Right lobe of liver (tissue), 6 donors: Measurements from ENCODE around the gene LEP. TPM values are rescaled to one million over a fixed set of nuclear protein-coding genes. Genes with fewer than 3 reads are reported as not detected.

ENCODE experiments used
- ATAC-seq, 4 donors: fragments of 200-7000 bp; cut with Tn5 transposase; one replicate each; pipeline ENCODE4 v1.9.1; 2020; ENCODE audit warnings: mild to moderate bottlenecking in 4 of 4, moderate library complexity in 4 of 4
- DNase-seq, 3 donors: peaks; one replicate each; pipeline ENCODE4 v3.0.0-alpha.2; 2020
- H3K27ac ChIP-seq, 3 donors: fragments of 200-600 bp; one replicate each; pipeline ENCODE4 v1.8.0; 2022
- H3K27me3 ChIP-seq, 2 donors: fragments of 200-600 bp; one replicate each; pipeline ENCODE4 v1.8.0; 2022
- H3K36me3 ChIP-seq, 4 donors: fragments of 200-600 bp; sonication (generic) in 1 of 4; one replicate each; pipeline versions ENCODE4 v1.5.1 to v1.8.0; 2017 to 2022; ENCODE audit warnings: control low read depth in 1 of 4
- H3K4me1 ChIP-seq, 4 donors: fragments of 200-600 bp; sonication (generic) in 1 of 4; one replicate each; pipeline versions ENCODE4 v1.5.1 to v1.8.0; 2017 to 2022; ENCODE audit warnings: control low read depth in 1 of 4
- H3K4me3 ChIP-seq, 3 donors: fragments of 200-600 bp; one replicate each; pipeline ENCODE4 v1.8.0; 2022
- H3K9me3 ChIP-seq, 4 donors: fragments of 200-600 bp; sonication (generic) in 1 of 4; one replicate each; pipeline versions ENCODE4 v1.5.1 to v1.8.0; 2017 to 2022; ENCODE audit warnings: control low read depth in 1 of 4
- POLR2A ChIP-seq: fragments of 450-650 bp; IDR thresholded peaks from one replicate; pipeline ENCODE4 v1.6.1; 2017; ENCODE audit warnings: antibody characterized with exemption, mild to moderate bottlenecking
- WGBS: methylation state at CpG from one replicate; pipeline ENCODE4 v1.1.6; 2018; ENCODE audit warnings: low coverage, low lambda C conversion rate; ENCODE audit not compliant: insufficient coverage; ENCODE audit errors: missing lambda C conversion rate; 5-methylcytosine and 5-hydroxymethylcytosine counted together
- intact Hi-C, 2 donors: fragments of 100-400 bp; cut with DNase I; formaldehyde crosslinking; loops; one replicate each; pipeline versions ENCODE4 v1.11.2 to v1.14.1; 2022
- total RNA-seq, 6 experiments: library from RNA; depleted of rRNA in 2 of 6; stranded (reverse); fragments of >200 nt in 2 of 6; fragmentation: NEBNext Ultra II Directional in 3 of 6; extraction: Animal tissue kit (Norgen Biotek cat#: 25700) in 3 of 6; gene quantifications; one replicate each; pipeline versions ENCODE4 v1.1.0 to v1.2.4, GENCODE V29; 2016 to 2023
- TF ChIP-seq, protein P1 (sequence below), 4 donors: fragments of 200-600 bp in 3 of 4; fragments of 450-650 bp in 1 of 4; IDR thresholded peaks; one replicate each; pipeline versions ENCODE4 v1.5.1 to v1.8.0; 2016 to 2022; ENCODE audit warnings: antibody characterized with exemption in 4 of 4, mild to moderate bottlenecking in 2 of 4
- donor health status: DM: no; HTN: yes; CAD: no.
- donor health status: DM: no; HTN: no; CAD: no.
- donor health status: DM: no; HTN: no; CAD: no.
- donor health status: DM: no; HTN: yes; CAD: no.
- donor health status: DM: no; HTN: yes; CAD: no.

Gene LEP
- total RNA-seq, 6 experiments from 2014 or later: not detected

DNA sequence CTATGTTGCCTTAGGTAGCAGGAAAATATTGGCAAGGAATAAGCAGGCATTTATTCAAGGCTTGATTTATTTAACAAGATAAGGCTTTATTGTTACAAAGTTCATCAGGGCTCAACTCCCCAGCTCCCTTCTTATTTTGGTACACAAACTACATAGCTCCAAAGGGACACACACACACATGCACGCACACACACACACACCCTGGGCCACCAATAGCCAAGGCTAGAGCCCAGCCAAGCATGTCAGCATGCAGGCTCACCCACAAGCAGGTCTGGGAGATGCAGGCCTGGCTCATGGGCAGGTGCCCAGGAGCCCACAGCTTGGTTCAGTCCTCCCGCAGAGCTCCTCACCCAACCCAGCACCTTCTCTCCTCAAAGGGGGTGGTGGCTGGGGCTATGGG, 23.4 kb downstream of the LEP start:
- H3K27me3 ChIP-seq: no peaks in the 10 kb centered on the region
- H3K27ac ChIP-seq: no peak overlapping the region
- no peaks in the 10 kb centered on the region for H3K4me1 ChIP-seq
- intact Hi-C loops: no loop called here
- DNase-seq (no peak), ATAC-seq (peak in 2 of 4 donors; percentile 31 to 60)
- H3K4me3 ChIP-seq: no peak overlapping the region
- no peak for TF ChIP-seq POLR2A
- TF ChIP-seq, protein P1, sequence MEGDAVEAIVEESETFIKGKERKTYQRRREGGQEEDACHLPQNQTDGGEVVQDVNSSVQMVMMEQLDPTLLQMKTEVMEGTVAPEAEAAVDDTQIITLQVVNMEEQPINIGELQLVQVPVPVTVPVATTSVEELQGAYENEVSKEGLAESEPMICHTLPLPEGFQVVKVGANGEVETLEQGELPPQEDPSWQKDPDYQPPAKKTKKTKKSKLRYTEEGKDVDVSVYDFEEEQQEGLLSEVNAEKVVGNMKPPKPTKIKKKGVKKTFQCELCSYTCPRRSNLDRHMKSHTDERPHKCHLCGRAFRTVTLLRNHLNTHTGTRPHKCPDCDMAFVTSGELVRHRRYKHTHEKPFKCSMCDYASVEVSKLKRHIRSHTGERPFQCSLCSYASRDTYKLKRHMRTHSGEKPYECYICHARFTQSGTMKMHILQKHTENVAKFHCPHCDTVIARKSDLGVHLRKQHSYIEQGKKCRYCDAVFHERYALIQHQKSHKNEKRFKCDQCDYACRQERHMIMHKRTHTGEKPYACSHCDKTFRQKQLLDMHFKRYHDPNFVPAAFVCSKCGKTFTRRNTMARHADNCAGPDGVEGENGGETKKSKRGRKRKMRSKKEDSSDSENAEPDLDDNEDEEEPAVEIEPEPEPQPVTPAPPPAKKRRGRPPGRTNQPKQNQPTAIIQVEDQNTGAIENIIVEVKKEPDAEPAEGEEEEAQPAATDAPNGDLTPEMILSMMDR (IDR thresholded peaks at IDR 0.05): no peak
- no peaks in the 10 kb centered on the region for H3K9me3 ChIP-seq
- 17% methylated on average over 1 of the region's 2 CpGs for WGBS
- H3K36me3 ChIP-seq: no peaks in the 10 kb centered on the region

DNA sequence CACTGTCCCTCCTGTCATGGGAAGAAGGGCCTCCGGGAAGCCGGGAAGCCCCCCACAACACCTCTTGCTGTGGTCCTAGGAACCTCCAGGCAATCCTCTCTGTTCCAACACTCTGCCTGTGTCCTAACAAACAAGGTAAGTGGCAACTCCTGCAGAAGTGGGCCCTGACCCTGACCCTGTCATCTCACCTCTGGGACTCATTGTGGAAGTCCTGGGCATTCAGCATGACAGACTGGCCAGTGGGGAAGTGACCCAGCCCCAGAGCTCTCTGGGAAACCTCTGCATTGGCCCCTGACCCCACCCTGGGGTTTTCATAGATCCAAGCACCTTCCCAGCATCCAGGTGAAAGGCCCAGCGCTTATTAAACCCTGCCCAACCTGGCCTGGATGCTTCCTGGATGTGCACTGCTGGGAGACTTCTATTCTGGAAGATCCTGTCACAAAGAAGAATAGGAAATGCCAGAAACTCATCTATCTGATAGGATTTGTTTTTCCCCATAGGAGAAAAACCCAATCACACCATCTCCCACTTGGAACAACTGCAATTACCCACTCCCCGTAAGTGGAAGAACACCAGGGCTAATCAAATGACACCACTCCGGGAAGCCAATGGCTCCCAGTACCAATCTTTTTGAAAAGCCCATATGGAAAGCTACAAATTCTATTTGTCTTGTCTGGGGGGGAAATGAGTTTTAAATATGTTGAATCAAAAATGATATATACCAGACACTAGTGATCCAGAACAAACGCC, 24.3 kb downstream of the LEP start:
- H3K27me3 ChIP-seq: no peaks in the 10 kb centered on the region
- no peak overlapping the region for H3K4me3 ChIP-seq
- TF ChIP-seq, protein P1 (IDR thresholded peaks at IDR 0.05): no peak
- TF ChIP-seq POLR2A: no peak
- no peaks in the 10 kb centered on the region for H3K9me3 ChIP-seq
- DNase-seq: no peak
- H3K27ac ChIP-seq: no peak overlapping the region
- no peaks in the 10 kb centered on the region for H3K4me1 ChIP-seq
- WGBS: 80% methylated on average over 5 of the region's 6 CpGs
- H3K36me3 ChIP-seq: no peaks in the 10 kb centered on the region
- no peak for ATAC-seq
- intact Hi-C loops: no loop called here

DNA sequence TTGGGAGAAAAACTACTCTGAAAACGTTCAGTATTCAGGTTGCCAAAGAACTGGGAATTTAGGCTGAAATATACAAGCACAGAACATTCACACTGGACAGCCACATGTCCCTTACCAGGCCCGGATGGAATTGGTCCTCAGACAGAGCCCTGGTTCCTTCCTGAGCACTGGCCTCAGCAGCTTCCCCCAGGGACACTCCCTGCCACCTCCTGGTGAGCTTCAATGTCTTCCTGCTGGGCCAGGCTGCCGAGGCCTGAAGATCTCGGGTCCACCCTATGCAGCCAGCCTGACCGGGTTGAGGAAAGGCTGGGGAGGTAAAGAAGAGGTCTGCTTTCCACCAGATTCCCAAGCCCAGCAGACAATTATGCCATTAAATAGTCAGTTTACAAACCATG, 24.8 kb downstream of the LEP start:
- Histone ChIP-seq H3K36me3 (no peaks in the 10 kb centered on the region), H3K4me1 (peaks cover 0 to 3% (median 0%) of the 10 kb centered on the region in 4 donors), H3K27me3 (peaks cover 0 to 5% of the 10 kb centered on the region in 2 donors), H3K4me3 (no peak overlapping the region), H3K9me3 (no peaks in the 10 kb centered on the region), H3K27ac (no peak overlapping the region)
- intact Hi-C loops: no loop called here
- TF ChIP-seq, protein P1 (IDR thresholded peaks at IDR 0.05): no peak
- no peak for TF ChIP-seq POLR2A
- 55% methylated on average over 4 of the region's 5 CpGs for WGBS
- DNase-seq: no peak
- no peak for ATAC-seq

DNA sequence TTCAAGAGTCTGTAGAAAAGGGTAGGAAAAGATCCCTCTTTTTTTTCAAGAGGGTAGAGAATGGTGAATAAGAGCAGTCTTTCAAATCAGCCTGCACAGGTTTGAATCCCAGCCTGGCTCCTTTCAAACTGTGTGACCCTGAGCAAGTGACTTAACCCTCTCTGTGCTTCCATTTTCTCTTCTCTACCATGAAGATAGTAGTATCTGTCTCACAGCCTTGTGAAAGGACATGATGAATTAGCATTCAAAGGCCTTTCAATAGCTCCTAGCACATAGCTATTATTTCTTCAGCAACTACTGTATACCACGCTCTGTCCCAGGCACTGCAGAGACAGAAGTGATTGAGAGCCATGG, 25.4 kb downstream of the LEP start:
- Histone ChIP-seq H3K36me3 (no peaks in the 10 kb centered on the region), H3K27ac (no peak overlapping the region), H3K4me3 (no peak overlapping the region), H3K9me3 (no peaks in the 10 kb centered on the region), H3K4me1 (peaks cover 0 to 9% (median 0%) of the 10 kb centered on the region in 4 donors), H3K27me3 (peaks cover 0 to 6% of the 10 kb centered on the region in 2 donors)
- TF ChIP-seq, protein P1 (IDR thresholded peaks at IDR 0.05): no peak
- TF ChIP-seq POLR2A: no peak
- no peak for ATAC-seq
- intact Hi-C loops: no loop called here
- no peak for DNase-seq
- WGBS: no CpG with 5 or more reads among the region's 1 CpG
